ENCODE results near the gene FKBP1B.
"Not testable (repeated sequence)": the region's sequence is repeated elsewhere in the genome, so short reads cannot be mapped to it uniquely, and the experiment has no call there.

The FKBP1B gene

DNA sequence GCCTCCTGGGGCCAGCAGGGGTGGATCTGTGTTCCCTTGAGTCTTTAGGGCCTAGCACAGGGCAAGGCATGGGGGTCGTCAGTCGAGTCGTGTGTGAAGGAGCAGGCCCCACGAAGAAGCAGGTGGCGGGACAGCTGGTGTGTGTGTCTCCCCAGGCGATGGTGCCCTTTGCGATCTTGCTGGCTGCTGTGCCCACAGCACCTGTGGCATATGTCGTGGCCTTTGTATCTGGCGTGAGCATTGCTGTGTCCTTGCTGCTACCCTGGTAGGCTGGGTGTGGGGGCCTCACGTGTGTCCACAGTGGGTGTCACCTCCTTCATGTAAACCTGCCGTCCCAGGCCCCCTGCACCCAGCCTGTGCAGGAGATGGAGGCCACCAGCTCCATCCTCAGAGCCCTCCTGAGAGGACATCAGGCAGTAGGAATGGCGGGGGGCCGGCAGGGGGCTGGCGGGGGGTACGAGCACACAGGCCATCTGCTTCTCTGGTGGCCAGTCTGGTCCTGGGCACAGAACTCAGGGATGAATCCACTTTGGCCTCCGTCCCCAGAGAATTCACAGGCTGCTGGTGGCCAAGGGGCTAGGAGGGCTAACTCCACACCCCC lies 26.5 kb upstream of the FKBP1B start:
- no peak for DNase-seq

- no peak for DNase-seq
Measured at GRCh38 chr2:24024018-24024417, 25.5 kb upstream of the FKBP1B start.

DNA sequence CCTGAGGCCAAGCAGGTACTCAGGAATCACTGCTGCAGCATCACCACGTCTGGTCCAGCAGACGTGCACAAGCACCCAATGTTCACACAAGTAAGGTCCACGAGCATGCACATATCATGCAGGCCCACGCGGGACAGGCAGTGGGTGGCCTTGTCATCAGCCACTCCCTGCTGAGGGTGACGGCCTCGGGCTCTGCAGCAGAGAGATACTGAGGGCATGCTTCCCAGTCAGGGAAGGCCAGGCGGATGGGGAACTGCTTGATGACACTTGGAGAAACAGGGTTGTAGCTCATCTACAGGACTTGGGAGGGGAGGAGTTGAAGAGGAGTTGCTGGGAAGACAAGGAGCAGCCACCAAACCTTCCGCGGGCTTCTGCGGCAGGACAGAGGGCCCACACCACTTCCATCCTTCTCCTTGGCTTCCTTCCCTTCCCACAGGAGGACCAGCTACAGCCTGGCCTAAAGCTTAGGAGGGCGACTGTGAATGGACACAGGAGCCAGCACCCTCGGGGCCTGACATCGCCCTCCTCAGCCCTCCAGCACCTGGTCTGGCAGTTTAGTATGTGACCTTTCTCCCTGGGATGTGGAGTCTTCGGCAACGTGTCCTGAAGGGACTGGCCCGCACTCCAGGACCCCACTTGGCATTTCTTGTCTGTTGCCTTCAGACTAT lies 24.4 kb upstream of the FKBP1B start:
- DNase-seq = no peak

DNA sequence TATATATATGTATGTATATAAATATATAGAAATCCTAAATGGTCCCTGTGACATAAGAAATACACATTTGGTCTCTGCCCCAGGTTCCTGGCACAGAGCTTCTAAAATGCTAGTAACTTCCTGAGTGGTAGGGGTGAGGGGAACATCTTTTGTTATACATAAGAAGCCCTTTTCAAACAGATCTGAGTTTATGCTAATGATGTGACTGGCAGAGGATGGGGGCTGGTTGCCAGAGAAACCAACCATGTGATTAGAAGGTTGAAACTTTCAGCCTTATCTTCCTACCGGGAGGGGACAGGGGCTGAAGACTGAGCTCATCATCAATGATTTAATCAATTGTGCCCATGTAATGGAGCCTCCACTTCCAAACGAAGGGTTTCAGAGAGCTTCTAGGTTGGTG lies 23.3 kb upstream of the FKBP1B start:
- DNase-seq = no peak

- no peak for DNase-seq
Measured at GRCh38 chr2:24038786-24039499, 10.6 kb upstream of the FKBP1B start.

GRCh38 chr2:24040511-24040910 lies 9.0 kb upstream of the FKBP1B start:
- DNase-seq = no peak

DNA sequence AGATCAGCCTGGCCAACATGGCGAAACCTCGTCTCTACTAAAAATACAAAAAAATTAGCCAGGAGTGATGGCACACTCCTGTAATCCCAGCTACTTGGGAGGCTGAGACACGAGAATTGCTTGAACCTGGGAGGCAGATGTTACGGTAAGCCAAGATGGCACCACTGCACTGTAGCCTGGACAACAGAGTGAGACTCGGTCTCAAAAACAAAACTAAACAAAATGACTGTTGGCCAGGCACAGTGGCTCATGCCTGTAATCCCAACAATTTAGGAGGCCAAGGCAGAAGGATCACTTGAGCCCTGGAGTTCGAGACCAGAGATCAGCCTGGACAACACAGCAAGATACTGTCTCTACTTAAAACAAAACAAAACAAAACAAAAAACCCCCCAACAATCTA lies 6.4 kb upstream of the FKBP1B start:
- DNase-seq = not testable (repeated sequence)

GRCh38 chr2:24045511-24046508 lies 3.7 kb upstream of the FKBP1B start:
- DNase-seq = no peak

GRCh38 chr2:24046599-24046929 lies 3.0 kb upstream of the FKBP1B start:
- DNase-seq = no peak

DNA sequence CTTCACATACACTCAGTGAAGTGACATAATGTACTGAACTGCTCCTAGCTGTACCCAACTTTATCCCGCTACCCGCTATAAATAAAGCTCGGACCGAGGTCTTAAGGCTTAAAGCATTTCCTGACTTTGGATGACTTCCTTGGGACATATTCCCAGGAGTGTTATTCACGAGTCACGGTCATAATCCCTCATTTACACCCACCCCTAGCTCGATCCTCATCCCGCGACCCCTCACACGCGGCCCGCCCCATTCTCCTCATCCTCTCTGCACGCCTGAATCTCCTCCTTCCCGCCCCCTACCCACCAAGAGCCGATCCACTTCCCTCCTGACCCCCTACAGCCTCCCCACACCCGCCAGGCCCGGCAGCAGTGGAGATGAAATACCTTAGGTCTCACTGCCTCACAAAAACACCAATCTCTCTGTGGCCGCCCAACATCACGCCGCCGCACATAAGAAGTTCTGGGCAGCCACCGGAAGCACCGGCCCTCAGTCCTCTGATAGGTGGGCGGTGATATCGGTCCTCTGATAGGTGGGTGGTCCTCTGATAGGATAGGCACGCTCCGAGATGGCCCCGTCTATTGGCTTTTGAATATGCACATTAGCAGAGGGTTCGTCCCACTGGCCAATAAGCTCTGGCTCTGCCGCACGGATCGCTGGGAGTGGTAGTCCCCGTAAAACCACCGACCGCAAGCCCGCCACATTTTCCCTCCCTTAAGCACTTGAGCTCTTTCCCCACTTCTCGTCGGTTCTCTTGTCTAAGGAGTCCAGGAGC lies 2.4 kb upstream of the FKBP1B start, which contains the start of gene WDCP:
TSS of gene WDCP (minus strand) at position 462 of the 773 bp plus-strand sequence. CDS start 7,897 bp downstream, outside the sequence.
- DNase-seq = peak; percentile 79 to 92 (median 90)

GRCh38 chr2:24047703-24048033 lies 1.9 kb upstream of the FKBP1B start:
- no peak for DNase-seq

DNA sequence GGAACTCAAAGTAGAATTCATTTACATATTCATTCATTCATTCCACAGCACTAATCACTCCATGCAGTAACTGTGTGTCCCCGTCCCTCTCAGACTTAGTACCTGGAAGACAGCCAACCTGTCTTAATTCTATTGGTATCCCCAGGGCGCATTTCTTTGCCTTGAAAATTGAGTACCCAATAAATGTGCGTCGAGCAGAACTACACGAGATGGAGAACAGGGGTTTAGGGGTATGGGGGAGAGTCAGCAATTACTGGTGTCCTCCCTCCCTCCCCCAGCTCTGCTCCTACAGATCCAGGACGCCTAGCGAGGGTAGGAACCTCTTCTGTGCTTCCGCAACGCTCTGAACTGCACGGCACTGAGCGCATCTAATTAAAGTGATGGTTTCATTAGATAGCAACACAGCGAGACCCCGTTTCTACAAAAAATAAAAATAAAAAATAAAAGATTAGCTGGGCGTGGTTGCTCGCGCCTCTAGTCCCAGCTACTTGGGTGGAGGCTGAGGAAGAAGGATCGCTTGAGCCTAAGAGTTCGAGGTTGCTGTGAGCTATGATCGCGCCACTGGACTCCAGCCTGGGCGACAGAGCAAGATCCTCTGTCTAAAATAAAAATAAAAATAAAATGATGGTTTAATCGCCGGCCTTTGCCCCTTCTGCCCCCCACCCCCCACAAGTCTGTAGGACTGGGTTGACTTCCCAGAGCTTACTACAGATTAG lies 614 bp upstream of the FKBP1B start:
- peak in 1 of 6 experiments; percentile 5 for DNase-seq

- DNase-seq = peak in 2 of 6 experiments; percentile 10 to 11
Measured at GRCh38 chr2:24050041-24050979, 769 bp downstream of the FKBP1B start.

GRCh38 chr2:24051833-24052232 lies 2.3 kb downstream of the FKBP1B start:
- DNase-seq = no peak

GRCh38 chr2:24052951-24053350 lies 3.4 kb downstream of the FKBP1B start:
- no peak for DNase-seq

DNA sequence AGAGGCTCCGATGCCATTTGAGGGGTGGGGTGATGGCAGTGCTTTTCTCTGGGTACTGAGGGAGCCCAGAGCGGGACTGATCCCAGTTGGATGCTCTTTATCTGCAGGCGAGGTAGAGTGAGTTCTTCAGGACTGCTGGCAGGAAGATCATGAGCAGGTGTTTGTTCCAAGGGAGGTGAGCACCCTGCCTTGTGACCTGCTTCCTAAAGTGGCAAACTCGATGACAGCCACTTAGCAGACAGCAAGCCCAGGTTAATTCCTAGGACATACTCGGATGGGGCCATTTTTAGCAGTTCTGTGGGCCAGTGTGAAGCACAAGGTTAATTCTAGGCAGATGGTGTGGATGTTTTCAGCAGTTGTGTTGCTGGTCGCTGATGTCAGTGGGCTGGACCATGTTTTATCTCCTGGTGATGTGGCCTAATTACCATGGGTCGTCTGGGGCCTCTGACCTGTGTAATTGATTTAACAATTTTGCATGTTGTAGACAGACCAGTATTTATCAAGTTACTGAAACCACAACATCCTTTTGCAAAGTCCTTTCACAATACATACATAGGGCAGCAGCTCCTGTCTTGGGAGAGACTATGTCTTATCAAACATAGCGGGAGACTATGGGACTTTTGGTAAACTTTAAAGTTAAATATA lies 4.9 kb downstream of the FKBP1B start:
- DNase-seq = no peak

DNA sequence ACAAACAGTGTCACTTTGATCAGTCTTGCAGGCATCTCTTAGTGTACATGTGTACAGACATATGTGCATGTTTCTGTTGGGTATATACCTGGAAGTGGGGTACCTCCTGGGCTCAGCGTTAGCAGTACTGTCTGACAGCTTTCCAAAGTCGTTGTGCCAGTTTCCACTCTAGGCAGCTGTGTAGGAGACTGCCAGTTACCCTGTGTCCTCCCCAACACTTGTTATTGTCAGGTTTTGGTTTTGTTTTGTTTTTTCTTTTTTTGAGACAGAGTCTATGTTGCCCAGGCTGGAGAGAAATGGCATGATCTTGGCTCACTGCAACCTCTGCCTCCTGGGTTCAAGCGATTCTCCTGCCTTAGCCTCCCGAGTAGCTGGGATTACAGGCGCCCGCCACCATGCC lies 6.2 kb downstream of the FKBP1B start:
- no peak for DNase-seq

GRCh38 chr2:24058564-24059271 lies 9.2 kb downstream of the FKBP1B start:
- no peak for DNase-seq

DNA sequence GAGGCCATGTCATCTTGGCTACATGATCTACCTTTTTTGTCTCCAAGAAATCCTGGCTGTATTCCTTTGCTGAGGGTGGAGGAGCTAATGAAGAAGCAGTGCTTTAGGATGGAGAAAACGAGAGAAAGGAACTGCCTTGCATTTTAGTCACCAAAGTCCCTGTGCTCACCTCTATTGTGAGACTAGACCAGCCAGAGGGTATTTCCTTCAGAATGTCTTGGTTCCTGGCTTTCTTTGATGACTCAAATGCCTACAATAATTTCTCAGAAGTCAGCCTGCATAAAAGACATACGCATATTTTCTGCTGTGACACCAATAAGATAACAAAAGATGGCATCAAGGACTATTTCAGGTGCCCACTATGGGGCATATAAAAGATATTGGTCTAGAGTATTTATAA lies 15.8 kb downstream of the FKBP1B start:
- DNase-seq = no peak
